Left lung (tissue), 10 donors: Measurements from ENCODE around the gene PRRX2. TPM values are rescaled to one million over a fixed set of nuclear protein-coding genes. Genes with fewer than 3 reads are reported as not detected.
"Not testable (repeated sequence)": the region's sequence is repeated elsewhere in the genome, so short reads cannot be mapped to it uniquely, and the experiment has no call there.

ENCODE experiments used
- ATAC-seq: fragments of 200-7000 bp; cut with Tn5 transposase; one replicate; pipeline ENCODE4 v1.9.1; 2020; ENCODE audit warnings: moderate library complexity
- DNase-seq, 4 donors: peaks; one replicate each; pipeline ENCODE4 v3.0.0-alpha.2; 2013 to 2020
- H3K27ac ChIP-seq, 2 donors: fragments of 200-600 bp; sonication (generic) in 1 of 2; one replicate each; pipeline versions ENCODE4 v1.5.0 to v1.8.0; 2020 to 2021
- H3K27me3 ChIP-seq, 2 donors: fragments of 200-600 bp; sonication (generic) in 1 of 2; one replicate each; pipeline versions ENCODE4 v1.5.0 to v1.8.0; 2020 to 2021
- H3K36me3 ChIP-seq, 2 donors: fragments of 200-600 bp; sonication (generic) in 1 of 2; one replicate each; pipeline versions ENCODE4 v1.5.0 to v1.8.0; 2020 to 2021
- H3K4me1 ChIP-seq, 2 donors: fragments of 200-600 bp; one replicate each; pipeline ENCODE4 v1.8.0; 2021
- H3K4me3 ChIP-seq, 2 donors: fragments of 200-600 bp; sonication (generic) in 1 of 2; one replicate each; pipeline versions ENCODE4 v1.5.0 to v1.8.0; 2020 to 2021; ENCODE audit warnings: mild to moderate bottlenecking in 1 of 2
- H3K9me3 ChIP-seq, 2 donors: fragments of 200-600 bp; sonication (generic) in 1 of 2; one replicate each; pipeline versions ENCODE4 v1.5.0 to v1.8.0; 2020 to 2021
- CTCF ChIP-seq, 2 donors: fragments of 200-600 bp; sonication (generic) in 1 of 2; IDR thresholded peaks; one replicate each; pipeline versions ENCODE4 v1.5.0 to v1.8.0; 2021; ENCODE audit warnings: antibody characterized with exemption in 2 of 2
- intact Hi-C, 2 donors: fragments of 100-400 bp; cut with DNase I; formaldehyde crosslinking; loops; one replicate each; pipeline versions ENCODE4 v1.11.2 to v1.14.2; 2022
- polyA plus RNA-seq, 6 donors: library from polyadenylated mRNA; unstranded; fragments of 120-200 nt; gene quantifications; one replicate each; pipeline ENCODE4 v1.2.1, GENCODE V29; 2013; ENCODE audit not compliant: insufficient read length in 6 of 6
- total RNA-seq, 2 donors: library from RNA; stranded (reverse); fragmentation: NEBNext Ultra II Directional; extraction: Animal tissue kit (Norgen Biotek cat#: 25700); gene quantifications; one replicate each; pipeline ENCODE4 v1.2.1, GENCODE V29; 2021
- donor health status: DM: no; HTN: yes; CAD: no.
- donor health status: DM: no; HTN: no; CAD: no.

The PRRX2 gene
- total and polyA plus RNA-seq, 8 donors: 0.56 to 5.6 (median 1.0) TPM

- DNase-seq (peak in 3 of 4 donors; percentile 49 to 95 (median 89)), ATAC-seq (peak; percentile 47)
- no peak for TF ChIP-seq CTCF (IDR thresholded peaks at IDR 0.05)
- Histone ChIP-seq H3K36me3 (no peaks in the 10 kb centered on the region), H3K4me3 (no peak overlapping the region), H3K27ac (peak overlapping the region; percentile 56 to 82), H3K27me3 (no peaks in the 10 kb centered on the region), H3K9me3 (no peaks in the 10 kb centered on the region), H3K4me1 (peaks cover 7 to 38% of the 10 kb centered on the region in 2 donors)
- intact Hi-C loops: no loop called here
Observed at GRCh38 chr9:129761293-129761900, 96.0 kb downstream of the PRRX2 start.

- intact Hi-C loops: no loop called here
- ATAC-seq (peak; percentile 38), DNase-seq (peak in 2 of 4 donors; percentile 62 to 69)
Observed at GRCh38 chr9:129761901-129762369, 96.5 kb downstream of the PRRX2 start.

GRCh38 chr9:129762370-129762984 lies 97.0 kb downstream of the PRRX2 start:
- peaks cover 7 to 29% of the 10 kb centered on the region in 2 donors for H3K4me1 ChIP-seq
- intact Hi-C loops, H3K9me3 ChIP-seq, H3K27me3 ChIP-seq, H3K4me3 ChIP-seq, H3K36me3 ChIP-seq: not testable (repeated sequence)
- ATAC-seq: peak; percentile 61
- DNase-seq: peak in 1 of 4 donors; percentile 49
- peak overlapping the region; percentile 77 to 82 for H3K27ac ChIP-seq

More at GRCh38 chr9:129761901-129762369, 96.5 kb downstream of the PRRX2 start:
- Histone ChIP-seq H3K36me3 (no peaks in the 10 kb centered on the region), H3K27ac (peak overlapping the region; percentile 44 to 82), H3K4me3 (no peak overlapping the region), H3K4me1 (peaks cover 7 to 34% of the 10 kb centered on the region in 2 donors), H3K9me3 (no peaks in the 10 kb centered on the region), H3K27me3 (no peaks in the 10 kb centered on the region)
- no peak for TF ChIP-seq CTCF (IDR thresholded peaks at IDR 0.05)

GRCh38 chr9:129762985-129763926 lies 97.8 kb downstream of the PRRX2 start:
- peak in 2 of 4 donors; percentile 67 to 87 for DNase-seq
- Histone ChIP-seq H3K36me3 (no peaks in the 10 kb centered on the region), H3K9me3 (no peaks in the 10 kb centered on the region), H3K4me1 (peaks cover 7 to 21% of the 10 kb centered on the region in 2 donors), H3K4me3 (no peak overlapping the region), H3K27ac (peak overlapping the region; percentile 77 to 82), H3K27me3 (no peaks in the 10 kb centered on the region)
- ATAC-seq: peak; percentile 54
- intact Hi-C loops: no loop called here
- TF ChIP-seq CTCF (IDR thresholded peaks at IDR 0.05): no peak

- H3K36me3 ChIP-seq: no peaks in the 10 kb centered on the region
- no peak for DNase-seq
- no peak overlapping the region for H3K27ac ChIP-seq
- TF ChIP-seq CTCF (IDR thresholded peaks at IDR 0.05): no peak
- intact Hi-C loops: no loop called here
- no peak overlapping the region for H3K4me3 ChIP-seq
- peaks cover 7 to 20% of the 10 kb centered on the region in 2 donors for H3K4me1 ChIP-seq
- no peaks in the 10 kb centered on the region for H3K9me3 ChIP-seq
- H3K27me3 ChIP-seq: no peaks in the 10 kb centered on the region
- ATAC-seq: no peak
Observed at GRCh38 chr9:129765764-129766317, 100.4 kb downstream of the PRRX2 start.
